Activated CD8-positive, alpha-beta memory T cell treated with anti-CD3 and anti-CD28 coated beads, Interleukin-2, amount 10 ng/mL, durations not matched to agents 7 days and 5 days (primary cell): ENCODE measurements around the gene ZNF630. TPM values are rescaled to one million over a fixed set of nuclear protein-coding genes. Genes with fewer than 3 reads are reported as not detected.
"Not testable (repeated sequence)": the region's sequence is repeated elsewhere in the genome, so short reads cannot be mapped to it uniquely, and the experiment has no call there.

ENCODE experiments used
- ATAC-seq: fragments of 150-1000 bp; cut with Tn5 transposase; one replicate; pipeline ENCODE4 v1.10.0; 2021; ENCODE audit warnings: moderate library complexity
- CTCF ChIA-PET: fragments of 350-600 bp; sonication (Branson Sonifier 250); formaldehyde crosslinking; loops from one replicate; lab custom pipeline; 2021; ENCODE audit warnings: antibody characterized with exemption; lab: Charles Lee
- DNase-seq: peaks from one replicate; pipeline ENCODE4 v3.0.0-alpha.2; 2020
- H3K27ac Mint-ChIP-seq: one replicate; pipeline ENCODE4 v1.8.0; 2021; ENCODE audit warnings: mild to moderate bottlenecking, mixed read lengths
- H3K27me3 Mint-ChIP-seq: one replicate; pipeline ENCODE4 v1.8.0; 2021; ENCODE audit warnings: mixed read lengths
- H3K36me3 Mint-ChIP-seq: one replicate; pipeline ENCODE4 v1.8.0; 2021; ENCODE audit warnings: mild to moderate bottlenecking, mixed read lengths
- H3K4me1 Mint-ChIP-seq: one replicate; pipeline ENCODE4 v1.8.0; 2021; ENCODE audit warnings: mixed read lengths
- H3K4me3 Mint-ChIP-seq: one replicate; pipeline ENCODE4 v1.8.0; 2021; ENCODE audit warnings: mild to moderate bottlenecking, moderate library complexity, mixed read lengths
- H3K9me3 Mint-ChIP-seq: one replicate; pipeline ENCODE4 v1.8.0; 2022; ENCODE audit warnings: low read depth, mixed read lengths
- total RNA-seq, 2 experiments: library from RNA; stranded (reverse); gene quantifications; one replicate each; pipeline ENCODE4 v1.2.3, GENCODE V29; 2021

ZNF630 gene
- 1 to 10 TPM in 1 of 2 experiments, under 1 TPM in 1; 0.89 to 3.2 TPM for total RNA-seq

GRCh38 chrX:48071064-48071985 is at the start of gene ZNF630:
ZNF630 (minus strand) TSS chrX:48071640; CDS start chrX:48066886, 4,754 bp downstream.
- peak within 1 kb of the TSS; percentile 83 for H3K27ac Mint-ChIP-seq
- no peaks in the 10 kb centered on the region for H3K36me3 Mint-ChIP-seq
- peak; percentile 93 for ATAC-seq

DNA sequence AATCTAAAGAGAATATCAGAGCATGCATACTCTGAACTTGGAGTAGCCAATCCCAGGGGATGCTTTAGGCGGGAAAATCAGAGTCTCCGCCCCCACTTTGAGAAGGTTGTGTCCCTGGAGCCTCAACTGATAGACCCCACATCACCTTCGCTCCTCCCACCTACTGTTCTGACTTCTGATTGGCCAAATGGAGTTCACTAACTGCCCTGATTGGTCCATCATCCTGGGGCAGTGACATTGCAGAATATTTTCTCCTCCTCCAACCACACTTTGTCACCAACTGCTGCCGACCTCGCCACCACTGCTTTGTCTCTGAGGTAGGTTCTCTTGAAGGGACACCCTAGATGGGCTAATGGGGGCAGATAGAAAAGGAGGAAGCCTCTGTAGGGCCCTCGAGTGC is 36.3 kb upstream of the ZNF630 start:
- no peak overlapping the region for H3K4me3 Mint-ChIP-seq
- no peak overlapping the region for H3K27ac Mint-ChIP-seq
- ATAC-seq (no peak), DNase-seq (no peak)
- no peaks in the 10 kb centered on the region for H3K4me1 Mint-ChIP-seq
- no peaks in the 10 kb centered on the region for H3K36me3 Mint-ChIP-seq
- CTCF ChIA-PET, result no interaction called here
- H3K27me3 Mint-ChIP-seq, result no peaks in the 10 kb centered on the region
- no peaks in the 10 kb centered on the region for H3K9me3 Mint-ChIP-seq

More at GRCh38 chrX:48071064-48071985, at the start of gene ZNF630:
- Mint-ChIP-seq H3K9me3 (no peaks in the 10 kb centered on the region), H3K4me1 (peaks cover 12% of the 10 kb centered on the region), H3K4me3 (peak within 1 kb of the TSS; percentile 89), H3K27me3 (no peaks in the 10 kb centered on the region)
- DNase-seq, result peak; percentile 75
- CTCF ChIA-PET, result no interaction called here

DNA sequence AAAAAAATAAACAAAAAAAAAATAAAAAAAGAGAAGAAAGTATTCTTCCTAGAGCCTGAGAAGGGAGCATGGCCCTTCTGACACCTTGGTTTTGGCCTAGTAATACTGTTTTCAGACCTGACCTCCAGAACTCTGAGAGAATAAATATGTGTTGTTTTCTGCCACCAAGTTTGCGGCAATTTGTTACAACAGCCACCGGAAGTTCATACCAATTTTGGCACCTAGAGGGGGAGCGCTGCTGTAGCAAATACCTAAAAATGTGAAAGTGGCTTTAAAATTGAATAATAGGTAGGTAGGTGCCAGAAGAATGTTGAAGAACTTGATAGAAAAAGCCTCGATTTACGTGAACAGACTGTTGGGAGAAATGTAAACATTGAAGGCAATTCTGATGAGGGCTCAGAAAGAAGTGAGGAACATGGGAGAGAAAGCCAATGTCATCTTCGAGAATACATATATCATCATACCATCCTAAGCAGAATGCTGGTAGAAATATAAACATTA is 31.5 kb upstream of the ZNF630 start:
- Mint-ChIP-seq H3K9me3 (no peaks in the 10 kb centered on the region), H3K4me3 (no peak overlapping the region), H3K36me3 (no peaks in the 10 kb centered on the region), H3K27me3 (no peaks in the 10 kb centered on the region), H3K4me1 (no peaks in the 10 kb centered on the region), H3K27ac (no peak overlapping the region)
- CTCF ChIA-PET, result no interaction called here
- DNase-seq (no peak), ATAC-seq (no peak)

GRCh38 chrX:48101443-48101842 is 30.0 kb upstream of the ZNF630 start:
- CTCF ChIA-PET, result no interaction called here
- no peaks in the 10 kb centered on the region for H3K27me3 Mint-ChIP-seq
- H3K36me3 Mint-ChIP-seq, result no peaks in the 10 kb centered on the region
- H3K9me3 Mint-ChIP-seq, result no peaks in the 10 kb centered on the region
- ATAC-seq (no peak), DNase-seq (no peak)
- no peak overlapping the region for H3K4me3 Mint-ChIP-seq
- H3K27ac Mint-ChIP-seq, result no peak overlapping the region
- no peaks in the 10 kb centered on the region for H3K4me1 Mint-ChIP-seq

DNA sequence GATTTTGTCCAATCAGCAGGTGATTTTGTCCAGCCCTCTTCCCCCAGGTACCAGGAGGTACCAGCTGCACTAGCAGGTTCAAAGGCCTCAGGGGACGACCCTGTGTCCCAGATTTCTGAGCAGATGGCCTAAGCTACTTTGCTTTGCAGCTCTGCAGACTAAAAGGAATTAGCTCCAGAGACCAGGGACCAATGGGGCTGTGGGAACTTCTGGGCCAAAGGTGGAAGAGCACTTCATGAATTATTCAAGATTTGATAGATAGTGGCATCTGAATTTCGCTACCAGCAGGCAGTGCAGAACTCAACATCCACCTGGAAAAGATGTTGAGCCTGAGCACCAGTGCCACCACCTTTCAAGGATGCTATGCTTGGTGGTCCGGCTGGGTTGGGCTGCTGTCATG is 21.1 kb upstream of the ZNF630 start:
- CTCF ChIA-PET, ATAC-seq: not testable (repeated sequence)

DNA sequence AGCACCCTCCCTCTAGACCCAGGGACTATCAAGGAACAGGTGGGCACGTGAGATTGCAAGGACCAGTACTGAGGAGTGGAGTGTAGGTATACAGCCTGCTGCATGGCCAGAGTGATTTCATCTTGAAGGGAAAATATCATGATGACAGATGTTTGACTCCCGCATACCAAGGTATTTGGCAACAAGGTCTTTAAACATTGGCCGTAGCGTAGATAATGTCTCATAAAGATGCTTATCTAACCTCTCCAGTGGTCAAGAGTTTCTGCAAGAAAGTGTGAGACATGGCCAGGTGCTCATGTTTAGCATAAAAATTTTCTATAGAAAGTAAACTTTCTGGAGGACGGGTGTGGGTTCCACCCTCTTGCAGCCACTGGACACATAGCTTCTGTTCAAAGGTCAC is 18.7 kb upstream of the ZNF630 start:
- H3K27me3 Mint-ChIP-seq, result no peaks in the 10 kb centered on the region
- H3K27ac Mint-ChIP-seq, result no peak overlapping the region
- H3K36me3 Mint-ChIP-seq, result no peaks in the 10 kb centered on the region
- no peak for DNase-seq
- no peak overlapping the region for H3K4me3 Mint-ChIP-seq
- no peaks in the 10 kb centered on the region for H3K9me3 Mint-ChIP-seq
- no peaks in the 10 kb centered on the region for H3K4me1 Mint-ChIP-seq
- CTCF ChIA-PET, result no interaction called here
- ATAC-seq, result no peak

More for the DNA sequence above, 21.1 kb upstream of the ZNF630 start:
- H3K27me3 Mint-ChIP-seq, H3K27ac Mint-ChIP-seq, H3K4me1 Mint-ChIP-seq, H3K36me3 Mint-ChIP-seq, H3K4me3 Mint-ChIP-seq, DNase-seq, H3K9me3 Mint-ChIP-seq: not testable (repeated sequence)

GRCh38 chrX:48086082-48086481 is 14.6 kb upstream of the ZNF630 start:
- CTCF ChIA-PET, result no interaction called here
- Mint-ChIP-seq H3K9me3 (no peaks in the 10 kb centered on the region), H3K27me3 (no peaks in the 10 kb centered on the region), H3K27ac (no peak overlapping the region), H3K4me1 (no peaks in the 10 kb centered on the region), H3K4me3 (no peak overlapping the region), H3K36me3 (no peaks in the 10 kb centered on the region)
- ATAC-seq (no peak), DNase-seq (no peak)

DNA sequence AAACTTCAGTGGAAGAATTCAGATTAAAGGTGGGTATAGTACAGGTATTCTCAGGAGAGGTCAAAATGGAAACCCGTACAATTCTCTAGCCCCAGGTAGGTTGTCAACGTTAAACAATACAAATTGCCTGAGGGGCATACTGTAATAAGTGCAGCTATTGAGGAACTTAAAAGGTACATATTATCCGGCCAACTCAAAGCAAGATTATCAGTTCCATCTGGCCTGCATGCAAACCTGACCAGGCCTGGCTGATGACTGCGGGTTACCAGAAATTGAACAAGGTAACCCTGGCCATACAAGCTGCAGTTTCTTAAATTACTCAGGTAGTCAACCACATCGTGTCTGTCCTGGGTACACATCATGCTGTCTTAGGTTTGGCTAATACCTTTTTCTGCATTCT is 12.3 kb upstream of the ZNF630 start:
- H3K4me3 Mint-ChIP-seq, result no peak overlapping the region

GRCh38 chrX:48083212-48083611 is 11.8 kb upstream of the ZNF630 start:
- H3K27me3 Mint-ChIP-seq, result no peaks in the 10 kb centered on the region
- H3K4me1 Mint-ChIP-seq, result no peaks in the 10 kb centered on the region
- no peaks in the 10 kb centered on the region for H3K9me3 Mint-ChIP-seq
- peak; percentile 56 for DNase-seq
- ATAC-seq, result peak; percentile 78
- H3K36me3 Mint-ChIP-seq, result no peaks in the 10 kb centered on the region
- CTCF ChIA-PET, result interaction anchor here (0.6 to 1.4 kb wide), 5 partner anchors 10 to 459 kb away, joined by 3 to 4 read pairs (median 4); no protein-coding TSS in a partner anchor
- no peak overlapping the region for H3K27ac Mint-ChIP-seq
- H3K4me3 Mint-ChIP-seq, result no peak overlapping the region

More for the DNA sequence above, 12.3 kb upstream of the ZNF630 start:
- Mint-ChIP-seq H3K27ac (no peak overlapping the region), H3K36me3 (no peaks in the 10 kb centered on the region), H3K4me1 (no peaks in the 10 kb centered on the region), H3K9me3 (no peaks in the 10 kb centered on the region), H3K27me3 (no peaks in the 10 kb centered on the region)
- CTCF ChIA-PET, result interaction anchor here (1.0 to 1.4 kb wide), 4 partner anchors 11 to 459 kb away, joined by 3 to 4 read pairs (median 4); no protein-coding TSS in a partner anchor
- DNase-seq, result no peak
- no peak for ATAC-seq

- ATAC-seq, result no peak
Observed at GRCh38 chrX:48076343-48076742, 4.9 kb upstream of the ZNF630 start.

GRCh38 chrX:48071986-48072605 is 656 bp upstream of the ZNF630 start:
- peak overlapping the region; percentile 89 for H3K4me3 Mint-ChIP-seq

More at GRCh38 chrX:48076343-48076742, 4.9 kb upstream of the ZNF630 start:
- H3K4me3 Mint-ChIP-seq, result no peak overlapping the region
- H3K36me3 Mint-ChIP-seq, result no peaks in the 10 kb centered on the region
- CTCF ChIA-PET, result no interaction called here
- H3K27ac Mint-ChIP-seq, result no peak overlapping the region
- H3K27me3 Mint-ChIP-seq, result no peaks in the 10 kb centered on the region
- peaks cover 4% of the 10 kb centered on the region for H3K4me1 Mint-ChIP-seq
- no peaks in the 10 kb centered on the region for H3K9me3 Mint-ChIP-seq
- DNase-seq, result no peak

DNA sequence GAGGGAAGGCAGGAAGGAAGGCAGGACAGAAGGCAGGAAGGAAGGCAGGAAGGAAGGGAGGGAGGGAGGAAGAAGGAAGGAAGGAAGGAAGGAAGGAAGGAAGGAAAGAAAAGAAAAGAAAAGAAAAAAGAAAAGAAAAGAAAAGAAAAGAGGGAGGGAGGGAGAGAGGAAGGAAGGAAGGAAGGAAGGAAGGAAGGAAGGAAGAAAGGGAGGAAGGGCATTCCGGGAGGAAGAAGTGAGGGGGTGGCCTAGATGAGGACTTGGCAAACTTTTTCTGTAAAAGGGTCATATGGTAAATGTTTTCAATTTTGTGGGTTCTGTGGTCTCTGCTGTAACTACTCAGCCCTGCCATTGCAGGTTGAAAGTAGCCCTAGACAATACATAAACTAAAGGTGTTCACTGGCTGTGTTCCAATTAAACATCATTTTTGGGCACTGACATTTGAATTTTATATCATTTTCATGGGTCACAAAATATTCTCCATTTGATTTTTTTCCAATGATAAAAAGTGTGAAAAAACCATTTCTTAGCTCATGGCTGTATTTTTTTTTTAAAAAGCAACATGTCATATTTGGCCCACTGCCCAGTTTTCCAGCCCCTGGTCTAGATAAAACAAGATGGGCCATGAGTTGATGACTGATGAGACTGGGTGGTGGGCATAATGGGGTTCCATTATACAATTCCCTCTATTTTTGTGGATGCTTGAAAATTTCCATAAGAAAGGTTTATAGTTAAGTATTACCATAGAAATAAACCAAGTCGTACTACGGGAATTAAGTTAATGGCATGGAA is 3.1 kb downstream of the ZNF630 start:
- Mint-ChIP-seq H3K9me3 (no peaks in the 10 kb centered on the region), H3K36me3 (peaks cover 5% of the 10 kb centered on the region), H3K4me1 (peaks cover 12% of the 10 kb centered on the region), H3K27me3 (no peaks in the 10 kb centered on the region), H3K27ac (no peak overlapping the region), H3K4me3 (no peak overlapping the region)
- no peak for DNase-seq
- ATAC-seq, result no peak
- CTCF ChIA-PET, result no interaction called here

More at GRCh38 chrX:48071986-48072605, 656 bp upstream of the ZNF630 start:
- ATAC-seq (no peak), DNase-seq (no peak)
- Mint-ChIP-seq H3K36me3 (no peaks in the 10 kb centered on the region), H3K9me3 (no peaks in the 10 kb centered on the region), H3K4me1 (peaks cover 12% of the 10 kb centered on the region), H3K27ac (no peak overlapping the region), H3K27me3 (no peaks in the 10 kb centered on the region)
- CTCF ChIA-PET, result no interaction called here

GRCh38 chrX:48064261-48064660 is 7.2 kb downstream of the ZNF630 start:
- H3K36me3 Mint-ChIP-seq, result peaks cover 32% of the 10 kb centered on the region
- H3K4me1 Mint-ChIP-seq, result peaks cover 2% of the 10 kb centered on the region

More at GRCh38 chrX:48064261-48064660, 7.2 kb downstream of the ZNF630 start:
- Mint-ChIP-seq H3K27me3 (no peaks in the 10 kb centered on the region), H3K9me3 (no peaks in the 10 kb centered on the region), H3K4me3 (no peak overlapping the region), H3K27ac (no peak overlapping the region)
- DNase-seq, result no peak
- no peak for ATAC-seq
- CTCF ChIA-PET, result no interaction called here
